ENCODE measurements around the gene ZNF322. TPM values are rescaled to one million over a fixed set of nuclear protein-coding genes. Genes with fewer than 3 reads are reported as not detected.
"Not testable (repeated sequence)": the region's sequence is repeated elsewhere in the genome, so short reads cannot be mapped to it uniquely, and the experiment has no call there.

Gene ZNF322
- total RNA-seq (2014; rRNA removed; shearing (Covaris generic)) = 21.4 and 24.1 TPM in 2 replicates

- peak; percentile 87 for DNase-seq (ENCODE audit: low spot score)
These were observed at the start of gene ZNF322 for GRCh38 chr6:26659042-26659999. Gene ZNF322 (minus strand): TSS chr6:26659746. CDS start chr6:26638553, 21,193 bp downstream.

- DNase-seq (ENCODE audit: low spot score) = not testable (repeated sequence)
These were observed 46.2 kb upstream of the ZNF322 start for GRCh38 chr6:26705780-26706179.

DNA sequence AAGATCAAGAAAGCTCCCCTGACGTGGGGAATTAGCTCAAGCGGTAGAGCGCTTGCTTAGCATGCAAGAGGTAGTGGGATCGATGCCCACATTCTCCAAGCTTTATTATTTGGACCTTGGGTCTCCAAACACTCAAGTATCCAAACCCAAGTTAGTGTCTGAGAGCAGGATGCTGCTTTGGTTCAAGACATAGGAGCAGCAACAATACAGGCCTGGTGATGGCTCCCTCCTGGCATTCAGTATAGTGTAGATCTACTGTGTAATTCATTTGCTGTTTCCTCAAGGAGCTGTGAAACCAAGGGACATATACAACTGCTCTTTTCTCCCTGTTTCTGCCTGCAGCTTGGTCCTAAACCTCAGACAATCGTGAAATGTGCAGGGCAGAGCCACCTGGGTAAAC is 45.8 kb upstream of the ZNF322 start:
- DNase-seq (ENCODE audit: low spot score) = not testable (repeated sequence)

GRCh38 chr6:26701023-26701747 is 41.6 kb upstream of the ZNF322 start:
- DNase-seq (ENCODE audit: low spot score) = not testable (repeated sequence)

DNA sequence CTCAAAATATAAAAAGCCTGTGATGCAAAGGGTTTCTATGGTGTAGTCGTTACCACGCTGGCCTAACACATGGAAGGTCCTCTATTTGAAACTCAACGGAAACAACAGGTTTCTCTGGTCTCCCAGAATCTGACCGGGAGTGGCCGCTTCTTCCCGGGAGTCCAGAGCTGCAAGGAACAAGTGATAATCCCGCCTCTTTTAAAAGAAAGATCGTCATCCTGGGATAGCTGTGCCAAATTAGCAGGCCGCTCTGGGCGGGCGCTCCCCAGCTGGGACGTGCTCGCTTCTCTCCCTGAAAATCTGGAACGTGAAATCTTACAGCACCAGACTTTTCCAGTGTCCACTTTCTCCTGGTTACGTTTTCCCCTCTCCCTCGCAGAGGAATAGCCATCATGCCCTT is 38.0 kb upstream of the ZNF322 start:
- DNase-seq (ENCODE audit: low spot score) = not testable (repeated sequence)

DNA sequence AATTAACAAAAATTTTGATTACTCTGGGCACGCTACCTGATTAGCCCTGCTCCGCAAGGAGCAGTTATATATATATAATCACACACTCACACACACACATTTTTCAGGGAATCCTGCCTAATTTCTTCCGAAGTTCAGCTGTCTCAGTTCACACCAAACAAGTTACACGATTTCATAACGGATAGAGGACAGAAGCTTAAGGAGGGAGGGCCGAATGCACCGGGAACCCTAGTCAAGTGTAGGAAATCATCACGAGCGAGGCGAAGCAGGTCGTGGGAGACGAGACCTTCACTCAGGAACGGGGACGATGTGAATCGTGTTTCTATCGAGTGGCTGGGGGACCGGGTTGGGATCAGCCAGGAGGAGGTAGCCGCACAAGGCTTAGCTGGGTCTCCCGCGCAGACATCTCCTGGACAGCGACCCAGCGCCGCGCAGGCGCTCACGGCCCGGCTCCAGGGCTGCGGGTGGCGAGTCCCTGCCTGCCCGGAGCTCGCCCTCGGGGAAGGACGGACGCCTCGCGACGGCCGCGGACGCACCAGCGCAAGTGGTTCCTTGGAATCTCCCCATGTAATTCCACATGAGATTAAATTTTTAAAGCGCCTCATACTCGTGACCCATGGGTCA is 29.9 kb upstream of the ZNF322 start:
- DNase-seq (ENCODE audit: low spot score) = not testable (repeated sequence)

DNA sequence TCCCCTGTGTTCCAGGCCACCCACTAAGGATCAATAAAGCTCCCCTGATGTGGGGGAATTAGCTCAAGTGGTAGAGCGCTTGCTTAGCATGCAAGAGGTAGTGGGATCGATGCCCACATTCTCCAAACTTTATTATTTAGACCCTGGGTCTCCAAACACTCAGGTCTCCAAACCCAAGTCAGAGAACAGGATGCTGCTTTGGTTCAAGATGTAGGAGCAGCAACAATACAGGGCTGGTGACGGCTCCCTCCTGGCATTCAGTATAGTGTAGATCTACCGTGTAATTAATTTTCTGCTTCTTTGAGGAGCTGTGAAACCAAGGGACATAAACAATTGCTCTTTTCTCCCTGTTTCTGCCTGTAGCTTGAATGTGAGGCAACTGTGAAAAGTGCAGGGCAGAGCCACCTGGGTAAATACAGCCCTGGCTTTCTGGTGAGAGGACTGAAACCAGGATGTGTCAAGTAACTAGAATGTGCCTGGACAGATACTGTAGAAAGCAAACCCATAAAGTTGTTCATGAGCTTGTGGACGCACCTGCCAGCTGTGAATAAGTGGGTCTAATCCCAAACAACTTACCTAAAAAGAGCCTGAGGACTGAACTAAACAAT is 23.0 kb upstream of the ZNF322 start:
- not testable (repeated sequence) for DNase-seq (ENCODE audit: low spot score)

GRCh38 chr6:26673287-26673686 is 13.7 kb upstream of the ZNF322 start:
- not testable (repeated sequence) for DNase-seq (ENCODE audit: low spot score)

DNA sequence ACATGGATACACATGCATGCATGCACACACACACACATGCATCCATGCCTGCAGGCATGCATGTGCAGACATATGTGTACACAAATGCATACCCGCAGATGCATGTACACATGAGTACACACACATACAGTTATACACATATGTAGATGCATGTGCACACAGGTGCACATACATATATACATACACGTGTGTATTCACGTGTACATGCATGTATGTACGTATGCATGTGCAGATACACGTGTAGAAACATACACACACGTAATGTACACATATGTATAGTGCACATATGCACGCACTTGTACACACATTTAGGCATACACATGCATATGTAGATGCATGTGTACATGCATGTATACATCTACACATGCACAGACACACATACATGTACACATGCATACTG is 11.0 kb upstream of the ZNF322 start:
- DNase-seq (ENCODE audit: low spot score) = not testable (repeated sequence)

DNA sequence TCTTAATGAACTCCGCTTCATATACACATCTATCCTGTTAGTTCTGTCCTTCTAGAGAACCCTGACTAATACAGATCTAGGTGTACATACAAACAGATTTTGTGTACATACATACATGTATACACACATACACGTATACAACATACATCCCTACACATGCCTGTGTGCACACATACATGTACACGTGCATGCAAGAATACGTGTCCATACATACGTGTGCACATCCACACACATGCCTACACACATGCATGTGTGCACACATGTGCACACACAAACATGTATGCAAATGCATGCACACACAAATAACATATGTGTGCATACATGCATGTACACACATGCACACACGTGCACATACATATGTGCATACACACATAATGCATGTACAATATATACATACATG is 10.5 kb upstream of the ZNF322 start:
- DNase-seq (ENCODE audit: low spot score) = not testable (repeated sequence)

- DNase-seq (ENCODE audit: low spot score) = no peak
These were observed 435 bp upstream of the ZNF322 start for GRCh38 chr6:26660000-26660361.

DNA sequence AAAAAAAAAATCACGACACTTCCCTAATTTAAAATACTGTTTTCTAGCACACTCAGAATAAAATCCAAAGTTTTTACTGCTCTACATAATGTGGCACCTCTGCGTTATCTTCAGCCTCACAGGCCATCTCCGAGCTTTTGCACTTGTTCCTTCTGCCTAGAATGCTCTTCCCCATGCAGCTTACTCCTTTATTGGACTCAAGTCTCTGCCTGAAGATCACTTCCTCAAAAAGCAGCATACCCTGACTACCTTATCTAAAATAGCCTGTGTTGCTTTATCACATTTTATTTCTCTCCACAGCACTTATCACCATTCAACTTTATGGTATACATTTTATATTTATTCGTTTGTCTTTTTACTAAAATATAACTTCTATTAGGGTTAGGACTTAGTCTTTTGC is 2.3 kb downstream of the ZNF322 start:
- no peak for DNase-seq (ENCODE audit: low spot score)

GRCh38 chr6:26653007-26653406 is 6.5 kb downstream of the ZNF322 start:
- DNase-seq (ENCODE audit: low spot score) = no peak

DNA sequence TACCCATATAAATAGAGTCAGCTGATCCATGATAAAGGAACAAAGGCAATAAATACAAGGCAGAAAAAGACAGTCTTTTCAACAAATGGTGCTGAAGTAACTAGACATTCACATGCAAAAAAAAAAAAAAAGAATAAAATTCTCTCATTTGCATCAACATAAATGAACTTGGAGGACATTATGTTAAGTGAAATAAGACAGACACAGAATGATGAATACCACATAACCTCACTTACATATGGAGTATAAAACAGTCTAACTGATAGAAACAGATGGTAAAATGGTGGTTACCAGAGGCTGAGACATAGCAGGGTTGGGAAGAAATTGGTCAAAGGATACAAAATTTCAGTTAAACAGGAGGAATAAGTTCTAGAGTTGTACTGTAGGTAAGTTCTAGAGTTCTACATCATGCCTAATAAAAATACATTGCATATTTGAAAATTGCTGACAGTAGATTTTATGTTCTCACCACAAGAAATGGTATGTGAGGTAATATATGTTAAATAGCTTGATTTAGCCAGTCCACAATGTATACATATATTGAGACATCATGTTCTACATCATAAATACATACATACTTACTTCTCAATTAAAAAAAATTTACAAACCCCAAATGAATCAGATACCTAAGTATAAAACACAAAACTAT is 8.3 kb downstream of the ZNF322 start:
- no peak for DNase-seq (ENCODE audit: low spot score)

DNA sequence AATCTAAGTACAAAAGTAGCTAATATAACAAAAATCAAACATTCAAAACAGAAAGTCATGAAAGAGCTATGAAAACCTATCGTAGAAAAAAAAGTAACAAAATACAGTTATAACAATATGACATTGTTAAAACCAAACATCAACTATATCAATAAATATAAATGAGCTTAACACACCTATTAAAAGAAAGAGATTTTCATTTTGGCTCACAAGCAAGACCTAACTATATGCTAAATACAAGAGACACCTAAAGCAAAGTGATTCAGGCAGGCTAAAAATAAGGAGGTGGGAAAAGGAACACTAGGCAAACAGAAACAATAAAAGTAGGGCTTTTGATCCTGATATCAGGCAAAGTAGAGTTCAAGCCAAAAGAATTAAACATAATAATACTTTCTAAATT is 13.5 kb downstream of the ZNF322 start:
- DNase-seq (ENCODE audit: low spot score) = no peak

- DNase-seq (ENCODE audit: low spot score) = no peak
These were observed 18.7 kb downstream of the ZNF322 start for GRCh38 chr6:26640806-26641205.

- no peak for DNase-seq (ENCODE audit: low spot score)
These were observed 30.2 kb downstream of the ZNF322 start for GRCh38 chr6:26629359-26629758.

DNA sequence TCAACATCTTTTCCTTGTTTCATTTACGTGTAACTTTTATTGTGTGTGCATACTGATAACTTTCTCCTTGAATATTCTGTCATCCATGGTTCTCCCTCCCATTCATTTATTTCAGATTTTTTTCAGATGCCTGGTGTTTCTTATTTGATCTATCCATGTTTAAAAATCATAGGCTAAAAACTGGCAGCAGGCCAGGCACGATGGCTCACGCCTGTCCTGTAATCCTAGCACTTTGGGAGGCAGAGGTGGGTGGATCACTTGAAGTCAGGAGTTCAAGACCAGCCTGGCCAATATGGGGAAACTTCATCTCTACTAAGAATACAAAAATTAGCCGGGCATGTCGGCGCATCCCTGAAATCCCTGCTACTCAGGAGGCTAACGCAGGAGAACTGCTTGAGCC is 31.7 kb downstream of the ZNF322 start:
- DNase-seq (ENCODE audit: low spot score) = no peak

DNA sequence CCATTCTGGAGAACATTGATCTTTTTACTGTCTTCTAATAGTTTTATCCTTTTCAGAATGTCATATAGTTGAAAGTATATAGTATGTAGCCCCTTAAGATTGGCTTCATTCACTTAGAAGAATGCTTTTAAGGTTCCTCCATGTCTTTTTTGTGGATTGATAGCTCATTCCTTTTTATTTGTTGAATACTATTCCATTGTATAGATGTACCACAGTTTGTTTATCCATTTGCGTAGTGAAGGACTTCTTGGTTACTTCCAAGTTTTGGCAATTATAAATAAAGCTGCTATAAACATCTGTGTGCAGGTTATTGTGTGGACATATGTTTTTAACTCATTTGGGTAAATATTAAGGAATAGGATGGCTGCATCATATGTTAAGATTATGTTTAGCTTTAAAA is 35.0 kb downstream of the ZNF322 start:
- no peak for DNase-seq (ENCODE audit: low spot score)

DNA sequence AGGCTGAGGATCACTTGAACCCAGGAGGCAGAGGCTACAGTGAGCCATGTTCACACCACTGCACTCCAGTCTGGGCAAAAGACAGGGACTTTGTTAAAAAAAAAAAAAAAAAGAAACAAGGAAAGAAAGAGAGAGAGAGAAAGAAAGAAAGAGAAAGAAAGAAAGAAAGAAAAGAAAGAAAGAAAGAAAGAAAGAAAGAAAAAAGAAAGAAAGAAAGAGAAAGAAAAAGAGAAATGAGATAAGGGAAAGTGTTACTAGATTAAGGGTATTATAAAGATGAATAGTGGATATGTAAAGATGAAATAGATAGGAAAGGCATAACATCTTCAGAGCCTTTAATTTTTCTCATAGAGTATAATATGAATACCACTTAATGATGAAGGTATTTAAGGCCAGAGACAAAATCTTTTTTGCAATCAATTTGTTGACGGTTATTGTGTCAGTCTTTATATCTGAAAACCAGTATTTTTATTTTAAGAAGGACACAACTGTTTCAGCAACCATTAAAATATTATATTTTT is 36.1 kb downstream of the ZNF322 start:
- DNase-seq (ENCODE audit: low spot score) = no peak

Data from A172 (cell line).